Stimulated activated CD8-positive, alpha-beta memory T cell treated with anti-CD3 and anti-CD28 coated beads, Interleukin-15, amount 100 ng/mL, for 24 hours (primary cell): ENCODE results near the gene PRPSAP2.

Experiments used
- DNase-seq: peaks from one replicate; pipeline ENCODE4 v3.0.0-alpha.2; 2020; ENCODE audit warnings: low read depth

PRPSAP2 gene

DNA sequence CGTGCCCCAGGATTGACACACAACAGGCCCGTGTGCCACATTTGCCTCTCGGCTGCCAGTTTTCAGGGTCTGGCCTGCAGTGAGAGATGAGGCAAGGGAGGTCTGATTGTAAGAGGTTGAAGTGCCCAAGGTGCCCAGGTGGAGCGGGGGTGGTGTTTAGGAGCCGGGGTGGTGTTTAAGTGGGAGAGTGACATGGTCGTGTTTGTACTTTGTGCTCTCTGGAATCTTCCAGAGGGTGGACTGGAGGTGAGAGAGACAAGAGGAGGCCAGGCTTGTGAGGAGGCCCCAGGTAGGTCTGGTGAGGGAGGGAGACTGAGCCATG, 104.5 kb downstream of the PRPSAP2 start:
- DNase-seq, result no peak

DNA sequence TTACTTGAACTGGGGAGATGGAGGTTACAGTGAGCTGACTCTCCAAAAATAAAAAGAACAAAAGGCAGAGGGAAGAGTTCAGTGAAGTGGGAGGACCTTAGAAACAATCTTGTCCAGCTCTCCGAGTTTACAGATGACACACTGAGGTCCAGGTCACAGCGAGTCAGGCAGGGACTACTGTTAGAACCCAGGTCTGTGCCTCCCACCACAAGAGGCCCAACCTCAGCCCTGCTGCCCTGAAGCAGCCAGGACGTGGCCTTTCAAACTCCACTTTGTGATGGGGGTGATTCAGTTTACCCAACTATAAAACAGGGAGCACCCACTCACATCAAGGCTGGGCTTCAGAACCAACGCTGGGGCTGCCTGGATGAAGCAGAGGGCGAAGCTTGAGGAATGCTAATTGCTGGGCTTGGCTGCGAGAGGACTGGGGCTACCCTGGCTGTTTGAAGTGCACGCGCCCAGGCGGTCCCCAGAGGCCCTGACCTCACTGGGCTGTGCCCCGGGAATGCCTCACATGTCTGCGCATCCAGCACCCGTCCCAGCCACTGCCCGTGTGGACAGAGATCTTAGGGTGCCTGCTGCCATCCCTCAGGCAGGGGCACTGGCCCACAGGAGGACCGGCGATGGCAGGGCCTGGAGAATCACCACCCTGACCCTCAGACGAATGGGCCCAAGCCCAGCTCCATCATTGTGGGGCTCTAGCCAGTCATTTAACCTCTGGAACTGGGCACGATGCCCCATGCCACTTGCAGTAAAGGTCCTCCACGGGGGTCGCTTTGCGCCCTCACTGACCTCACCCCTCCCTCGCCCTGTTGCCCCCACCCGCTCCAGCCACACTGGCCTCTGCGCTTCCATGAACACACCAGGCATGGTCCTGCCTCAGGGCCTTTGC, 105.4 kb downstream of the PRPSAP2 start:
- no peak for DNase-seq

- DNase-seq, result no peak
These were observed 106.1 kb downstream of the PRPSAP2 start for GRCh38 chr17:18964018-18964351.

- no peak for DNase-seq
These were observed 106.6 kb downstream of the PRPSAP2 start for GRCh38 chr17:18964550-18964949.

GRCh38 chr17:18965530-18966236, 107.8 kb downstream of the PRPSAP2 start:
- no peak for DNase-seq

GRCh38 chr17:18966831-18967624, 109.1 kb downstream of the PRPSAP2 start:
- no peak for DNase-seq

DNA sequence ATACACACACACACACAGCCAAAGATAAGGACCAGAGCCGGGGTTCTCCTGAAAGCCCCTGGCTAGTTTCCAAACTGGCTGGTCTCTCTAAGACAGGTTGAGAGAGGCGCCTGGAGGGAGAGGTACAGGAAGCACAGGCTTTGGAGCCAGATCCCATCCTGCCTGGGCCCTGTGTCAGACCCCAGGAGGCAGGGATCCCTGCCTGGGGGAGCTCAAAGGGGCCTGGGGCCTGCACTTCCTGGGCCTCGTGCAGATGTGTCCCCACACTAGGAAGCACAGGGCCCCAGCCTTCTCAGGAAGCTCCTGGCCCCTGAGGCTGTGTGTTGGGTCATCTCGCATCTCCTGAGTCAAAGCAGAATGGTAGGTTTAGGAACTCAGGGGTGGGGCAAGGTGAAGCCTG, 110.0 kb downstream of the PRPSAP2 start:
- no peak for DNase-seq

GRCh38 chr17:18968345-18968744, 110.4 kb downstream of the PRPSAP2 start:
- DNase-seq, result no peak

DNA sequence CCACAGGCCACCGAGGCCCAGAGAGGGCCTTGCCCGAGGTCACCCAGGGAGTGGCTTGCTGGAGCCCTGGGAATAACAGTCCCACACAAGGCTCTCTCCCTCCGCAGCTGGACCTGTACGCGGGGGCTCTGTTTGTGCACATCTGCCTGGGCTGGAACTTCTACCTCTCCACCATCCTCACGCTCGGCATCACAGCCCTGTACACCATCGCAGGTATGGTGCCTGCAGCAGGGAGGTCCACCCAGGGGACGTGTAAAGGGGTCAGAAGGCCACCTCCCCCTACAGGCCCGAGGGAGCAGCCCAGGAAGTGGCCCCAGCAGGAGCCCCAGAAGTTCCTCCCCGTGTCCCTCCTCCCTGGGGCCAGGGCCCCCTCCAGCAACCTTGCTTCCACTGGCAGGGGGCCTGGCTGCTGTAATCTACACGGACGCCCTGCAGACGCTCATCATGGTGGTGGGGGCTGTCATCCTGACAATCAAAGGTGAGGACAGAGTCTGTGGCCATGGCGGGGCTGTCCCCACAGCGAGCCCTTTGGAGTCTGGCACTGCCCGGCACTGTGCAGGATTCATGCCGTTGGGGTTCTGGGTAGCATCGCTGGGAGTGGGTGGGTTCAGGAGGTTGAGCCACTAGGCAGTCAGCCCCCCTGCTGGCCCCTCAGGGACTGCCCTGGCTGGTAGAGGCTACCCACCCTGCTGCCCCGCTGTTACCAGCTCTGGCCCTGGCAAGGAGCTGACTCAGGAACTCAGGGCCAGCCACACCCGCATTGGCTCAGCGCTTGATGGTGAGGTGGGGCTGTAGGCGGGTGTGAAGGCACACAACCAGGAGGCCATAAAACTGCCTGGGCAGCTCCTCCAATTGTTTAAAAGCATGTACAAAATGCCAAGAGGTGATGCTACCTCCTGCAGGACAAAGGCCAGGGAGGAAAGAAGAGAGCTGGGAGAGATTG, 111.3 kb downstream of the PRPSAP2 start:
- DNase-seq, result no peak

GRCh38 chr17:18970582-18971480, 112.9 kb downstream of the PRPSAP2 start:
- DNase-seq, result no peak

DNA sequence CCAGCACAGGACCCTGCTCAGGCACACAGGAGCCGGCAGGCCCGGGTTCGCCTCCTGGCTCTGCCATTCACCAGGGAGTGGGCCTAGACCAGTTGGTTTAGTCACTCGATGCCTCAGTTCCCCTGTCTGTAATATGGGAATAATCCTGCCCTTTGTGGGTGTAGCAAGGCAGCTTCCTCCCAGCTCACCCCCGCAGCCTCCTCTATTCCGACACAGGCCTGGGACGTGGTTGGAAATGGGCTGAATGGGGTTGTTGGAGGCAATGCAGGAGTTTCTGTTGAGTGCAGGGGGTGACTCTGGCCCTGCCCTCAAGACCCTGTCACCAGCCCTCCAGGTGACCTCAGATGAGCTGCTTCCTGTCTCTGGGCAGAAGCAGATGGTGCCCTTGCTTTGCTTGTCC, 113.9 kb downstream of the PRPSAP2 start:
- DNase-seq, result no peak

DNA sequence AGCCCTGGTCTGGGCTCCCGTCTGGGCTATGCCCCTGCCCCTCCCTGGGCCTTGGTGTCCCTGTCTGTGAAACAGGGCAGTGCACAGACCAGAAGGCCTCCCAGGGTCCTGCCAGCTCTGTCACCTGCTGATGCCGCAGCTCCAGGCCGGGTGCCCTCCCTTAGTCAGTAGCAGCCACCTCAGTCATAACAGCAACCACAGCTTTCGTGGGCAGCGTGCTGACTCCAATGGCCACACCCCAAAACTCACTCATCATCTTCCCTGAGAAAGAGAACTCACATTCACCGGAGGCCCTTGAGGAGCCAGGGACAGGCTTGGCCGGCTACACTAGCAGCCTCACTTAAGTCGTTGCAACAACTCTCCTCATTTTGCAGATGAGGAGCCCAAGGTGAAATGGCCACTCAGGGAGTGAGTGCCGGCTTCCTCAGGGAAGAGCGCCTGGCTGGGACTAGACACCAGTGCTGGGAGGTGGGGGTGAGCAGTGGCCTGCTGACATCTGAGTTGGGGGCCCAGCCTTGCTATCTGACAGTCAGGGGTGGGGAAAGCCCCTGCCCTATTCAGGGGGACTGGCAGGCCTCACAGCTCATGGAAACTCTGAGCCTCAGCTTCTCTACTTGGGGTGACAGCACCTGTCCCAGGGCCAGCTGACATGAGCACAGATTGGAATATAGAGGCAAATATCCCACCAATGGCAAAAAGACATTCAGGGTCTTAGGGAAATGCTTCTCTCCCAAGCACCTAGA, 116.6 kb downstream of the PRPSAP2 start:
- no peak for DNase-seq

GRCh38 chr17:18975597-18975996, 117.7 kb downstream of the PRPSAP2 start:
- DNase-seq, result no peak

GRCh38 chr17:18976201-18976600, 118.3 kb downstream of the PRPSAP2 start:
- DNase-seq, result no peak

DNA sequence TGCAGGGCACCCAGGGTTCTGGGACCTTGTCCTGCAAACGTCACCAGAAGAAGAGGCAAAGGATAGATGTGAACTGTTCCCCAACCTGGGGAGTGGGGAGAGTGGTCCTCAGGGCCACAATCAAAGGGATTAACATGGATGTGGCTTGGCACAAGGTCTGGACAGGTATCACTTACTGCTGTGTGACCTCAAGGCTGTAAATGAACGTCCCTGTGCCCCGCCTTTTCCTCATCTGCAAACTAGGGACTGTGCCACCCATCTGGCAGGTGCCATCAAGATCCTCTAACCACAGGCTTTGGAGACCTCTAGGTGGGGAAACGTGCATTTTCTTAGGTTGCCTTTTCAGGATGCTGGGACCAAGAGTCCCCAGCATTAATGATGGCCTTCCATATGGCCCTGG, 119.1 kb downstream of the PRPSAP2 start:
- no peak for DNase-seq

- no peak for DNase-seq
These were observed 119.7 kb downstream of the PRPSAP2 start for GRCh38 chr17:18977646-18978045.

DNA sequence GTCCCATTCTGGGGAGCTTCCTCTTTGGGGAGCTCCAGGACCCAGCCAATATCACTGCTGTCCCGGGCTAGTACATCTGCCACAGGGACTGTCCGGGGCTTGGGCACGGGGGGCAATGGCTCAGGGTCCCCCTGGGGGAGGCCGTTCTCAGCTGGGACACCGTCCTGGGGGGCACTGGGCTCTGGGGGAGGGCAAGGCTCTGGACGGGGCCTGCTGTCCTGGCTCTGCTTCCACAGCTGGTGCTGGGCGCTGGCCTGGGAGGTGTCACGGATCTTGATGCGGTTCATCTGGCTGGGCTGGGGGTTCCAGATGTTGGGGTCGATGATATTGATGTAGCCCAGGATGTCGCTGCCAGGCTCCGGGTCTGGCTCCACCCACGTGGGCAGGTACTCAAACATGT, 120.1 kb downstream of the PRPSAP2 start:
- DNase-seq, result no peak

DNA sequence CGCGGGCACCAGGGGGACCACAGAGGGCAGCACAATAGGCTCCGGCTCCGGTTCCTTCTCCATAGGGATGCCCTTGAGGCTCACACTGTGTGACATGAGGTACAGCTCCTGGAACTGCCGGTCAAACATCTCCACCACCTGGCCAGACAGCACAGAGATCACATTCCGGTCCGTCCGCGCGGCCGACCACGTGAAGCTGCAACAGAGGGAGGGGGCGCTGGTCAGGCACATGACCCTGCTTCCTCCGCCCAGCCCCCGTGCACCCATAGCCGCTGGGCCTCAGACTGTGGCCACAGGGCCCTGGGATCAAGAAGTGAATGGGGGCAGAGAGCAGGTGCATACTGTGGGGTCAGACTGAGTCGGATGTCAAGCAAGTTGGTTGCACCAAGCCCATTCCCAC, 120.7 kb downstream of the PRPSAP2 start:
- DNase-seq, result no peak
